Raji (cell line): ENCODE results near the gene SERGEF.

Experiments used
- POLR2A ChIP-seq: IDR thresholded peaks from 2 replicates; pipeline ENCODE4 v1.6.1; 2011; ENCODE audit warnings: low read depth, low read length, control low read depth; ENCODE audit not compliant: insufficient read depth

SERGEF gene

DNA sequence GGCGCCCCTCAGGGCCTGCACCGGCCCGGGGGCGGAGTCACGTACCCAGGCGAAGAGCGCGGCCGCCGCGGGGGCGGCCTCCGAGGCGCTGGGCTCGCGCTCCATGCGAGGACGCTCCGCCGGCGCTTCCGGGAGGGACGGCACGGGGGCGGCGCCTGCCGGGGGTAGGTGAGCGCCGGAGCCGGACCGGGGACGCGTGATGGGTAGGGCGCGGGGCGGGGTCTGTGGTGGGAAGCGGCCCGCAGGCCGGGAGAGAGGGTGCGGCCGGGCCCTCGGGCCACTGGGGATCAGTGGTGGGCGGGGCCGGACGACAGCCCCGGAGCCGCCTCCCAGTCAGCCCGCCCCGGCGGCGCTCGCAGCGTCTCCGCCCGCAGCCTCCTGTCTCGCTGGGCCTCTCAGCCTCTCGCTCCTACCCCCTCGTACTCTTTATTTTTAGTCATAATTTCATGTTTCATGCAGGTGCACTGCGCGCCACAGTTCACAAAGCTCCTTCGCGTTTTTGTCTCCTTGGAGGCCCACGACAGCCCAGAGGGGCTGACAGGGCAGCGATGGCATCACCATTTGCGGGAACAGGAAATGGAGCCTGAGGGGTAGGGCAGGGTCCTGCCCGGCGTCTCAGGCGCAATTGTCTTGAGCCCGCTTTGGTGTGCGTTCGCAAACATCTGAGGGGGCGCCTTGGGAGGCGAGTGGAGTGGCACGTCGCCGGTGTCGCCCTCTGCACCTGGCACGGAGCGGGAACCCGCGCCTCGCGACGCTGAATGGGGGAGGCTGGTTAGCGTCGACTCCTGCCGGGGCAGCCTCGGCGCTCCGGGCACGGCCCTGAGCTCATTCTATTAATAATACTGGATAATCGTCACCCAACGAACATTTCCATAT is at the start of gene SERGEF:
Gene SERGEF, minus strand, starts transcription at position 142 of the 876 bp plus-strand sequence. Its CDS starts 37 bp downstream, at position 105.
- TF ChIP-seq POLR2A, result peak; percentile 93

- no peak for TF ChIP-seq POLR2A
These were observed 48.5 kb upstream of the SERGEF start for GRCh38 chr11:18061351-18061750.

DNA sequence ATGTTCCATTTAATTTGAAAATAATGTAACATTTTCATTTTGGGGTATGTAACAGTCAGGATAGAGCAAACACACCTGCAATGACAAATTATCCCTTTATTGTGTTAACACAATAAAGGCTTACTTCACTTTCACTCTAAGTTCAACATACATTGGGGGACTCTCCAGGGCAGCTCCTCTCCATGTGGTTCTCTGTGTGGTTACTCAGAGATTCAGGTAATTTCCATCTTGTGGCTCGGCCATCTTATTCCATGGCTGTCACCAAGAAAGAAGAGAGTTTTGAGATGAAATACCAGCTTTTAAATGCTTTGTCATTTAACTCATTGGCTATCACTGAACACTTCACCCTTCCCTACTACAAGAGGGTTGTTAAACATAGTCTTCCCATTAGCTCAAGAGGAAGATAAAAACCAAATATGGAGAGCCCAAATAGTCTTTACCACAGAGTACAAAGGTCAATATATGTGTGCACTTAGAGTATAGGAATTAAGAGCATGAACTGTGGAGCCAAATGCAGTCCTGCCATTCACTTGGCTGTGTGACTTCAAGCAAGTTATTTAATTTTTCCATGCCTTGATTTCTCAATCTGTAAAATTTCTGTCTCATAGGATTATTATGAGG is 43.8 kb upstream of the SERGEF start:
- no peak for TF ChIP-seq POLR2A

GRCh38 chr11:18054511-18055103 is 41.8 kb upstream of the SERGEF start:
- TF ChIP-seq POLR2A, result no peak

DNA sequence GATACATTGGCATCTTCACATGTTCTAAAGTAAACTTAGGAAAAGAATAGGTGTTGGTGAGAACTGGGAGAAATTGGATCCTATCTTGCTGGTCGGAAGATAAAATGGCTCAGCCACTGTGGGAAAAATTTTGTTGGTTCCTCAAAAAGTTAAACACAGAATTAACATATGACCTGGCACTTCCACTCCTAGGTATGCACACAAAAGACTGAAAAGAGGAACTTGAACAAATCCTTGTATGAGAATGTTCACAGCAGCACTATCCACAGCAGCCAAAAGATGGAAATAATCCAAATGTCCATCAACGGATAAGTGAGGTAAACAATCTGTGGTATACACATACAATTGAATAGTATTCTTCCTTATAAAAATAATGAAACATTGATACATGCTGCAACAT is 38.0 kb upstream of the SERGEF start:
- TF ChIP-seq POLR2A, result no peak

GRCh38 chr11:18046116-18046777 is 33.4 kb upstream of the SERGEF start, which contains the start of gene TPH1:
TPH1 (minus strand) TSS chr11:18046269; CDS start chr11:18040762, 5,507 bp downstream.
- no peak for TF ChIP-seq POLR2A

- TF ChIP-seq POLR2A, result no peak
These were observed 23.6 kb upstream of the SERGEF start for GRCh38 chr11:18036456-18036855.

DNA sequence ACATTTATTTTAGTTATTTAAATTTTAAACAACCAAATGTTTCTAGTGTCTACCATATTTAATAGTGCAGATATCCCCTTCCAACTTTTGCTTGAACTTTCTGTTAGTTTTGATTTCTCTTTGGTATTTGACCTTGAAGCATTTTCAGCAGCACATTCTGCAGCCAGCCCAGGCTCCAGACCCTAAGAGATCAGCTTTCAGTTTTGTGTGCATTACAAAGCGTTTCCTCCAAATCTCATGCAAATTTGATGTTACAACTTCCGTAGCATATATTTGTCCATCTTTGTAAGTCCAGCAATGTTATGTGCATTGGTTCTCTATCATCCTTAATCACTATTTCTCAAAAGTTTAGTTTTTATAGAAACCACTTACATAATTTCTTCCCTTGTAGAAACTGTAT is 14.6 kb upstream of the SERGEF start:
- no peak for TF ChIP-seq POLR2A

DNA sequence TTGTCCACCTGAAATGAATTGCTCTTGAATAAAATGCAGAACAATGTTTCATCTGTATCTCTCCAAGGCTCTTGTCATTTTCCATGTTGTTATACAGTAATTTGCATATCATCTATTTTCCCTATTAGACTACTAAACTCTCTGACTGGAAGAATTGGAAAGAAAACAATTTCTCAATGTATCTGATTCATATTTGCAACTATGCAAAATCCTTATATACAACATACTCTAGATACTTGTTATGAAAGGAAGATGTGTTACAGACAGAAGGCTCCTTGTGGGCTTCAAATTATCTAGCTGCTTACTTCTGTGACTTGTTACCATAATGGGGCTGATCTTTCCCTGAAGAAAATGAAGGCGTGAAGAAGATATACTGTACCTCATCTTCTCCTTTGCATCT is 9.6 kb upstream of the SERGEF start:
- TF ChIP-seq POLR2A, result no peak

DNA sequence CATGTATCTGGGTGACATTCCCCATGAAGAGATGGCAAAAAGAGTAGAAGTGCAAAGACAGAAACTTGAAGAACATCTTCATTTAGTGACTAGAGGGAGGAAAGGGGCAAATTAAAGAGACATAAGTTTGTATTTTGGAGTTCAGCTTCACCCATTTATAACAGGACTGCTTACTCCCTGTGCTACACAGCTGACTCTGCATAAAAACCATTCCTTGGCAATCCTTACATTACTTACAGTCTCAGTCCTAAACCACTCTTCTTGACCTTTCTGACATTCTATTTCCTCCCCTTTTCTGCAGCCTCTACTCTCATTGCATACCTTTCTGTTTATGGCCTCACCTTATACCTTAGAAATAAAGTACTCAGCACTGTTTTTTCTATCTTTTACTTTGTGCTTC is 6.8 kb upstream of the SERGEF start:
- TF ChIP-seq POLR2A, result no peak

DNA sequence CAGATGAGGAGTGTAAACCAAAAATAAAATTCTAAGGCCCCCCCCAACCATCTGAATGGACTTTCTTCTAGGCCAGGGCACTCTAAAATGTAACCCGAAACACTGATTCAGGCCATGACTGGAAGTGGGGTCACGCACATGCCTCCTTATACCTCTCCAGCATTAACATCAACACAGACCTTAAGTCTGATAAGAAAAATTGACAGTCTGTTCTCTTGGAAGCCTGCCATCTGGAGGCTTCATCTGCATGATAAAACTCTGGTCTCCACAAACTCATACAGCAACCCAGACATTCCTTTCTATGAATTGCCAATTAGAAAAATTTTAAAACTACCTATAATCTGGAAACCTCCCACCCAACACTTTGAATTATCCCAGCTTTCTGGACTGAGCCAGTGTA is 3.9 kb upstream of the SERGEF start:
- no peak for TF ChIP-seq POLR2A

GRCh38 chr11:18014876-18015275 is 2.0 kb upstream of the SERGEF start:
- TF ChIP-seq POLR2A, result no peak

DNA sequence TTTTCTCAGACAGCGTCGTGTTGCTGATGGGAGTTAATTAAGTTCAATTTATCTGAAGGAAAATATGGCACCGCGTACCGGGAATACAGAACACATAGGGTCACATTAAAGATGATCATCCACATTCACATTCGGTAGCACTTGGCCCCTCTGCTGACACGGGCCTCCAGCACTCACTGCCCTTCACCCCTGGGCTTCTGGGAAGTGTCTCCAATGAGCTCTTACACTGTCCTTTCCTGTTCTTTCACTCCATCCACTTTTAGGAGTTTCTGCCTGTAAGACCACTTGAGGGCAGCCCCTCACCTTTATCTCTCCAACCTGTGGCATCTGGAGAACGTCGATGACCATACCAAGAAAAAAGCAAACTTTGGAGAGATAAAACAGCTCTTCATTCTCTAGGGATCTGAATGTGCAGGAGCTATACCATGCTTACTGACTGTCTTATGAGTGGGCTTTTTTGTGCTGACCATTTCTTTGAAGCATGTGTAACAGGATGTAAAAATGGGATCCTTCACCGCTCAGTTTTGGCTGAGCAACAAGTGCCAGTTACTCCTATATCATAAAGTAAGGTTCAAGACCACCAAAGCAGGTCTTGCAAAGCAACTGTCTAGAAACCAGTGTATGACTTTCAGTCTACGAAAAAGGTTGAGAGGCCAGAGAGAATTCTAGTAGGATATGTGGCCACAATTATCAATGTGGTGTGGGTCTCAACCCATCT is 1.1 kb upstream of the SERGEF start:
- no peak for TF ChIP-seq POLR2A

GRCh38 chr11:18012122-18012905 is 533 bp downstream of the SERGEF start:
- no peak for TF ChIP-seq POLR2A

DNA sequence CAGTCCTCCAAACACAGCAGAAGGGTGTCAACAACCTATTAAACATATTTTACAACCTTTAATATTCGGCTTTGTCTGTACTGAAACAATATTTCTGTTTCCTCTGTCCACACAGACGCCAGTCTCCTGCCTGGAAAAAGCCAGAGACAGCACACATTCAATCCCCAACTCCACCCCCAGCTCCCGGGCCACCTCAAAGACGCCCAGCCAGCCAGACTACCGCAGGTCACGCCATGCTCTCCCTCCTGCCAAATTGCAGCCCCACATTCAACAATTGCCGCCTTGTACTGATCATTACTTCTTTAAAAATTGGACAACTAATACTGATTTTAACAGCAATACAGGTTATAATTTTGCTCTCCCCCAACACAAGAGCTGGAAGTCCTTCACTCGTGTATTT is 1.2 kb downstream of the SERGEF start:
- TF ChIP-seq POLR2A, result no peak
